G401 (cell line): ENCODE data around the gene PNRC1. TPM values are rescaled to one million over a fixed set of nuclear protein-coding genes. Genes with fewer than 3 reads are reported as not detected.
"Not testable (repeated sequence)": the region's sequence is repeated elsewhere in the genome, so short reads cannot be mapped to it uniquely, and the experiment has no call there.

Experiments
- DNase-seq: peaks from one replicate; pipeline ENCODE4 v3.0.0-alpha.2; 2015; ENCODE audit warnings: low spot score
- in situ Hi-C: cut with HindIII; loops from 2 replicates; pipeline ENCODE4 v1.10.0; 2016; ENCODE audit warnings: low sequenced_read_pairs, mixed read lengths
- total RNA-seq: library from RNA; depleted of rRNA; stranded (reverse); fragments of >200 nt; shearing (Covaris generic); gene quantifications from 2 replicates; pipeline ENCODE4 v1.2.3, GENCODE V29; 2014; rRNA removed

Gene PNRC1
- 30.0 and 49.6 TPM in 2 replicates for total RNA-seq

DNA sequence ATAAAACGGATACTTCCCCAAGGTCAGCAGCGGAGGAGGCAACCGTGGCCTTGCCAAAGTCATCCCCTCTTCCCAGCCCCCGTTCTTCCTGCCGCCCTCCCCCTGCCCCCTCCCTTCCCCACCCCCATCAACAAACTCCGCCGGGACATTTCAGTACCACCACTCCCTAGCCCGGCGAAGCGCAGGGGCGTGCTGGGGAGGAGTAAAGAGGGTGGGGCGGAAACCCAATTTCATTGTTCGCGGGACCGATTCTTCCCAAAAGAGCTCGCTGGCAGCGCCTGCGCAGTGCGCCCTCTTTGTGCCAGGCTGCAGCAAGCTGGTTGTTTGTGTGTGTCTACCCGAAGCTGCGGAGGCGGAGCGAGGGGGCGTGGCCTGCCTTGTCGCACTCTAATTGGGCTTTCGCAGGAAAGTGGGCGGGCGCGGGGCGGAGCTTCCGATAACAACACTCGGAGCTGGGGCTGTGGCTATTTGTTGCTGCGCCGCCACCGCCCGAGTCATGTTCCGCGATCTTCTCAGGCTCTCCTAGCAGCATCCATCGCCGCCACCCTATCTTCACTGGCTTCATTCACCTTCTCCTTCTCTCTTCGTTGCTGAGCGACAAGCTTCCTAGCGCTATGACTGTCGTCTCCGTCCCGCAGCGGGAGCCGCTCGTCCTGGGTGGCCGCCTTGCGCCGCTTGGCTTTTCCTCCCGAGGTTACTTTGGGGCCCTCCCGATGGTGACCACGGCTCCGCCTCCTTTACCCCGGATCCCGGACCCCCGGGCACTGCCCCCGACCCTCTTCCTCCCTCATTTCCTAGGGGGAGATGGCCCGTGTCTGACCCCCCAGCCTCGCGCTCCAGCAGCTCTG is at the start of gene PNRC1:
Gene PNRC1, plus strand, starts transcription at position 471 of the 848 bp plus-strand sequence. Its CDS starts 144 bp downstream, at position 615.
- peak; percentile 100 for DNase-seq
- in situ Hi-C loops: no loop called here

GRCh38 chr6:89032599-89032998 is 48.0 kb upstream of the PNRC1 start:
- in situ Hi-C loops: no loop called here
- DNase-seq: no peak

GRCh38 chr6:89033461-89033860 is 47.1 kb upstream of the PNRC1 start:
- in situ Hi-C loops: no loop called here
- DNase-seq: no peak

GRCh38 chr6:89034116-89034515 is 46.4 kb upstream of the PNRC1 start:
- in situ Hi-C loops, DNase-seq: not testable (repeated sequence)

- in situ Hi-C loops: no loop called here
- no peak for DNase-seq
Measured at GRCh38 chr6:89034586-89035251, 45.8 kb upstream of the PNRC1 start.

- in situ Hi-C loops: no loop called here
Measured at GRCh38 chr6:89035252-89036101, 45.1 kb upstream of the PNRC1 start.

DNA sequence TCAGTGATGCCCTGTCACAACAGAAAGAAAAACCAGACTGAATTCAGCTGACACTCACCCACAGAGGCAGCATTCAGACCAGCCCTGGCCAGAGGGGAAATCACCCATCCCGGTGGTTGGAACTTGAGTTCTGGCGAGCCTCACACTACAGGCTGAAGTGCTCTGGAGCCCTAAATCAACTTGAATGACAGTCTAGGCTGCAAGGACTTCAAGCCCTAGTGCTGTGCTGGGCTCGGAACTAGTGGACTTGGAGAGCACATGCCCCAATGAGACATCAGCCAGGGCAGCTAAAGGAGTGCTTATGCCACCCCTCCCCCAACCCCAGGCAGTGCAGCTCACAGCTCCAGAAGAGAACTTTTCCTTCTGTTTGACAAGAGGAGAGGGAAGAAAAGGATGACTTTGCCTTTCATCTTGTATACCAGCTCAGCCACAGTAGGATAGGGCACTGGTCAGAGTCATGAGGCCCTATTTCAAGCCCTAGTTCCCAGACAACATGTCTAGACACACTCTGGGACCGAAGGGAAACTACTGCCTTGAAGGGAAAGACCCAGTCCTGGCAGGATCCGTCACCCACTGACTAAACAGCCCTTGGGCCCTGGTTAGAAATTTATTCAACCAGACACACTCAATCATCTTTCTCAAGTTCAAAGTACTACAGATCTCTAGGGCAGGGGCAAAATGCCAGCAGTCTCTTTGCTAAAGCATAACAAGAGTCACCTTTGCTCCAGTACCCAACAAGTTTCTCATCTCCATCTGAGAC is 43.2 kb upstream of the PNRC1 start:
- no peak for DNase-seq
- in situ Hi-C loops: no loop called here

More at GRCh38 chr6:89035252-89036101, 45.1 kb upstream of the PNRC1 start:
- DNase-seq: peak; percentile 9

DNA sequence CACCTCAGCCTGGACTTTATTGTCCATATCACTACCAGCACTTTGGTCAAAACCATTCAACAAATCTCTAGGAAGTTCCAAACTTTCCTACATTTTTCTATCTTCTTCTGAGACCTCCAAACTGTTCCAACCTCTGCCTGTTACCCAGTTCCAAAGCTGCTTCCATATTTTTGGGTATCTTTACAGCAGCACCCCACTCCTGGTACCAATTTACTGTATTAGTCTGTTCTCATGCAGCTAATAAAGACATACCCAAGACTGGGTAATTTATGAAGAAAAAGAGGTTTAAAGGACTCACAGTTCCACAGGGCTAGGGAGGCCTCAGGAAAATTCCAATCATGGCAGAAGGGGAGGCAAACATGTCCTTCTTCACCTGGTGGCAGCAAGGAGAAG is 42.7 kb upstream of the PNRC1 start:
- in situ Hi-C loops, DNase-seq: not testable (repeated sequence)

DNA sequence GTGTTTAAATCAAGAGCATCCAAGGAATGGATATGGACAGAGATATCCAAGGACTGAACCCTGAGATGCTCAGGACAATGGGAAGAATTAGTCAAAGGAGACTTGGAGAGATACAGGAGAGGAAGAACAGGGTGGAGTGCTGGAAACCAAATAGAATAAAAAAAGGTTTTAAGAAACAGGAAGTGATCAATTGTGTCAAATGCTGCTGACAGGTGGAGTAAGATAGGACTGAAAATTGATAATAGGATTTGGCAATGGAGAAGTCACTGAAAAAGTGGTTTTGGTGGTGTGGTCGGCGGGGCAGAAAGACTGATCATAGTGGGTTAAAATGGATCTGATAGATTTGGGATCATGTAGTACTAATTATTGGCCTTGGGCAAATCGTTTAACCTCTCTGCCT is 37.9 kb upstream of the PNRC1 start:
- in situ Hi-C loops: no loop called here
- no peak for DNase-seq

DNA sequence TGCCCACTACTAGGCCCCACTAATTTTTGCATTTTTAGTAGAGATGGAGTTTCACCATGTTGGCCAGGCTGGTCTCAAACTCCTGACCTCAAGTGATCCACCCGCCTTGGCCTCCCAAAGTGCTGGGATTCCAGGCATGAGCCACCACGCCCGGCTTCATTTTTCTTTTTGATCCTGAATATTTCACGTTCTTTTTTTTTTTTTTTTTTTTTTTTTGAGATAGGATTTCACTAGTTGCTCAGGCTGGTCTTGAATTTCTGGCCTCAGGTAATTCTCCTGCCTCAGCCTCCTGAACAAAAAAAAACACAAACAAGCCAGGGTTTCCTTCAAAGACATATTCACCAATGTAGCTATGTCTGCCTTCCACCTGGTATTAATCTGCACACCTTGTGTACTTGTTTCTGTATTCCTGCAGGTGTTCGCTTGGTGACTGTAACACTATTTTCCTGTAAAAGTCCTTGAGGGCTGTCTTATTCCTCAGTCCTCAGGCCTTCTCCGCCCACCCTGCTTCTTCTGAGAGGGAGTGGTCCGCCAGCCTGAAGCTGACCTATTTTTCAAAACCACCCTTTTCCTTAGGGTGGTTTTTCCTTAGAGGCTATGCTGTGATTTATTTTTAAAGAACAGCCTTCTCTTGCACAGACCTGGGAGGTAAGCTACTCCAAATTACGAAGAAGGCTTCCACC is 36.1 kb upstream of the PNRC1 start:
- no peak for DNase-seq
- in situ Hi-C loops: no loop called here

- in situ Hi-C loops: no loop called here
- DNase-seq: no peak
Measured at GRCh38 chr6:89045011-89045387, 35.6 kb upstream of the PNRC1 start.

DNA sequence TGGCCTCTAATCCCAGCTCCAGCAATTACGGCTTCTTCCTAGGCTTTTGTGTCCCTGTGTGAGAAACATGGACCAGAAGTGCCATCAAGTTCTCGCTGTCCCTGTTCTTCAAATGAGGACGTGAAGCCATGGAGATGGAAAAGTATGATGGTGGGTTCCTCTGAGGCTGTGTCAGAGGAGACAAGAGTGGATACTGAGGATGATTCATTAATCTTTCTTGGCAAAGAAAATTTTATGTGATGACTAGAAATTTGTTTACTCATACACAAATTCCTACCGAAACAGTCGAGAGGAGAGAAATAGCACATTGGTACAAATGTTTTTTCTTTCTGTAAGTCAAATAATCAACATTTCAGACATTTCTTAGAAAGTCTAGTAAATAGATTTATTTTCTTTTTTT is 35.0 kb upstream of the PNRC1 start:
- in situ Hi-C loops: no loop called here
- no peak for DNase-seq

- in situ Hi-C loops: no loop called here
- DNase-seq: no peak
Measured at GRCh38 chr6:89047473-89047872, 33.1 kb upstream of the PNRC1 start.

DNA sequence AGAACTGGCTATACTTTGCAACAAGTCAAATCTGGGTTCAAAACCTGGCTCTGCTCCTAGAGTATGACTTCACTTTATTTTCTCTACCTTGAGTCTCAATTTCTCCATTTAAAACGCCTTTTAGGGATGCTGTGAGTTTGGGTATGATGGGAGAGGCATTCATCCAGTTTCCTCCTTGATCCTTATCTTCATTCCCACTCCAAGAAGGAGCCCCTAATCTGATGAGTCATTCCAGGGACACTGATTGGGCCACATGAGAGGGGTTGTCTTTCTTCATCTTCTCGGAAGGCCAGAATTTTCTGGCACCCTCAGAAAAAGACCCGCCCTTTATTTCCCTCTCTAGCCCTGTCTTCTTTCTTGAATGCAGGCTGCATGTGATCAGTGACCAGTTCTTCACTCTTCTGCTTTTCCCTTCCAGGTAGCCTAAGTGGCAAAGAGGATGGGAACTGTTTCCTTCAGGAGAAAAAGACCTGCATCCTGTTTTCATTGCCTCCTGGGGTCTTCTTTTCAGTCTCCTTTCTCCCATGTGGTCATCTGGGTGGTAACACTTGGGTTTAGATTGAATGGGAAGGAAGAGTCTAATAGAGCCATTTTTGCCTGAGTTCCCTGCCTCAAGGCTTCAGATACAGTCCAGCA is 32.1 kb upstream of the PNRC1 start:
- no peak for DNase-seq
- in situ Hi-C loops: no loop called here

- in situ Hi-C loops: no loop called here
- no peak for DNase-seq
Measured at GRCh38 chr6:89048985-89049384, 31.6 kb upstream of the PNRC1 start.

DNA sequence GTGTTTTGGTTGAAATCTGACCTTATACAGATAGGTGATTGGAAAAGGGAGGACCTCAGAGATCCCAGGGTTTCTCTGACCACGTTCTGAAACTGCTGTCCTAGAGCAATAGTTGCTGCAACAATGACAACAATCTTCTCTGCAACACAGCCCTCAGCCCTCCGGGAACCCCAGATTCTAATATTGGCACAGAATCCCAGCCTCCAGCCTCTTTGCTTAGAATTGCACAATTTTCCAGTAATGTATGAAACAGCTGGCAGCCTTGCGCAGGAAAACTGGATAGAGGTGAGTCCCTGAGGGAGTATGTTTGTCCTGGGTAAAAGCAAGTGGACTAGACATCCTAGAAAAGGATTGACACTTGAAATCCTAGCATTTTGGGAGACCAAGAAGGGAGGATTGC is 30.4 kb upstream of the PNRC1 start:
- DNase-seq: no peak

DNA sequence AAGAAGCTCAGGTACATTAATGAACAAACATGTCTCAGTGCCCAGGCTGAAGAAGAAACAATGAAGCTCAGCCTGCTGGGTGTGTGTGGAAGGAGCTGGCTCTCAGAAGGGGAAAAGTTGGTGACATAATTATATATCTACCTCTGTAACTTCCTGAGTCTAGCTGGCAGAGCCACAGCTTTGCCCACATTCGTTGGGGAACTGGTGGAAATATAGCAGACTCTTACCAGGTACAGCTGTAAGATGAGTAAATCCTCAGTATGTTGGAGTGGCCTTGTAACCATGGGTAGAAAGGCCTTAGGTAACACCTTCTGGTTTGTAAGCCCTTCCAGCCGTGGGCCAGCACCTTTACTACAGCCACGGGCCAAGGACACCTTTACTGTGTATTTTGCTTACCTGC is 29.9 kb upstream of the PNRC1 start:
- in situ Hi-C loops: no loop called here
- no peak for DNase-seq

More for the DNA sequence above, 30.4 kb upstream of the PNRC1 start:
- in situ Hi-C loops: no loop called here

DNA sequence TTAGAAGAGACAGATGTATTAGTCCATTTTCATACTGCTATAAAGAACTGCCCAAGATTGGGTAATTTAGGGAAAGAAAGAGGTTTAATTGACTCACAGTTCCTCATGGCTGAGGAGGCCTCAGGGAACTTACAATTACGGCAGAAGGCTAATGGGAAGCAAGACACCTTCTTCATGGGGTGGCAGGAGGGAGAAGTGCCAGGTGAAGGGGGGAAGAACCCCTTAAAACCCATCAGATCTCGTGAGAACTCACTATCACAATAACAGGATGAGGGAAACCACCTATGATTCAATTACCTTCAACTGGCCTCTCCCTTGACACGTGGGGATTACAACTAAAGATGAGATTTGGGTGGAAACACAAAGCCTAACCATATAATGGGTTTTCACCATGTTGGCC is 28.9 kb upstream of the PNRC1 start:
- no peak for DNase-seq
- in situ Hi-C loops: no loop called here
